Activated T-helper 2 cell treated with anti-CD3 and anti-CD28 coated beads, Interferon-gamma antibody, Interleukin-2, Interleukin-4, amounts not matched to agents 10 μg/mL and 5 μg/mL and 100 μg/mL, durations not matched to agents 14 hours and 24 hours and 36 hours (primary cell): ENCODE results near the gene PDIK1L. TPM values are rescaled to one million over a fixed set of nuclear protein-coding genes. Genes with fewer than 3 reads are reported as not detected.
"Not testable (repeated sequence)": the region's sequence is repeated elsewhere in the genome, so short reads cannot be mapped to it uniquely, and the experiment has no call there.

ENCODE experiments used
- DNase-seq: peaks from one replicate; pipeline ENCODE4 v3.0.0; 2021; ENCODE audit warnings: low spot score
- H3K27ac Mint-ChIP-seq: one replicate; pipeline ENCODE4 v1.8.0; 2021; ENCODE audit warnings: mixed read lengths
- H3K27me3 Mint-ChIP-seq: one replicate; pipeline ENCODE4 v1.8.0; 2021; ENCODE audit warnings: low read depth, mixed read lengths
- H3K36me3 Mint-ChIP-seq: one replicate; pipeline ENCODE4 v1.8.0; 2021; ENCODE audit warnings: low read depth, mixed read lengths
- H3K4me1 Mint-ChIP-seq: one replicate; pipeline ENCODE4 v1.8.0; 2021; ENCODE audit warnings: low read depth, mixed read lengths
- H3K4me3 Mint-ChIP-seq: one replicate; pipeline ENCODE4 v1.8.0; 2021; ENCODE audit warnings: low read depth, mild to moderate bottlenecking, moderate library complexity, mixed read lengths
- H3K9me3 Mint-ChIP-seq: one replicate; pipeline ENCODE4 v1.8.0; 2021; ENCODE audit warnings: mixed read lengths
- intact Hi-C: fragments of 100-400 bp; cut with micrococcal nuclease; formaldehyde crosslinking; loops from one replicate; pipeline ENCODE4 v1.15.1; 2023
- total RNA-seq: library from RNA; stranded (reverse); gene quantifications from 2 replicates; pipeline ENCODE4 v1.2.3, GENCODE V29; 2022

PDIK1L gene
- total RNA-seq, 1 donor from 2014 or later = 17.2 TPM

DNA sequence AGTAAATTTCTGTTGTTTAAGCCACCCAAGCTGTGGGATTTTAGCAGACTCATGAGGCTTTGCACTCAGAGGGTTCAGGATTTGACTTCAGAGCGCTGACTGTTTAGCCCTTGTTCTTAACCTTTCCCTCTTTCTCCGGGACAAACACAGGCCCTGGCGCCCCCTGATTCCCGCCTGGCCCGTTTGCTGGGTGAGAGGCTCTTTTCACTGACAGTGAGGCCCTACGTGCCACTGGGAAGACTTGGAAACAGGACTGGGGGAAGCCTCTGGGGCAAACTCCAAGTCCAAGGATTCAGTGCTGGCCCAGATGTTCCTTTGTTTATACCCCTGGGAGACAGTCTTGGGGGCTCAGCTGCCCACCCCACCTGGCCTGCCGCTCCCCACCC lies 32.5 kb upstream of the PDIK1L start:
- intact Hi-C loops = no loop called here
- H3K27me3 Mint-ChIP-seq = peaks cover 41% of the 10 kb centered on the region
- no peaks in the 10 kb centered on the region for H3K9me3 Mint-ChIP-seq
- no peak for DNase-seq
- H3K4me3 Mint-ChIP-seq = no peak overlapping the region
- no peaks in the 10 kb centered on the region for H3K36me3 Mint-ChIP-seq
- H3K4me1 Mint-ChIP-seq = peaks cover 11% of the 10 kb centered on the region
- no peak overlapping the region for H3K27ac Mint-ChIP-seq

- H3K27me3 Mint-ChIP-seq = peaks cover 44% of the 10 kb centered on the region
- no peak overlapping the region for H3K27ac Mint-ChIP-seq
- no peak for DNase-seq
- intact Hi-C loops = no loop called here
- no peak overlapping the region for H3K4me3 Mint-ChIP-seq
- H3K9me3 Mint-ChIP-seq = no peaks in the 10 kb centered on the region
- H3K4me1 Mint-ChIP-seq = peaks cover 11% of the 10 kb centered on the region
- no peaks in the 10 kb centered on the region for H3K36me3 Mint-ChIP-seq
Measured at GRCh38 chr1:26079960-26080814, 31.4 kb upstream of the PDIK1L start.

- Mint-ChIP-seq H3K9me3 (no peaks in the 10 kb centered on the region), H3K36me3 (no peaks in the 10 kb centered on the region), H3K27me3 (peaks cover 44% of the 10 kb centered on the region), H3K4me1 (peaks cover 3% of the 10 kb centered on the region), H3K4me3 (no peak overlapping the region), H3K27ac (no peak overlapping the region)
- DNase-seq = no peak
- intact Hi-C loops = no loop called here
Measured at GRCh38 chr1:26081267-26082019, 30.2 kb upstream of the PDIK1L start.

- Mint-ChIP-seq H3K27ac (no peak overlapping the region), H3K27me3 (peaks cover 42% of the 10 kb centered on the region), H3K4me1 (no peaks in the 10 kb centered on the region), H3K4me3 (no peak overlapping the region), H3K9me3 (no peaks in the 10 kb centered on the region), H3K36me3 (no peaks in the 10 kb centered on the region)
- intact Hi-C loops = no loop called here
- no peak for DNase-seq
Measured at GRCh38 chr1:26082020-26082350, 29.6 kb upstream of the PDIK1L start.

DNA sequence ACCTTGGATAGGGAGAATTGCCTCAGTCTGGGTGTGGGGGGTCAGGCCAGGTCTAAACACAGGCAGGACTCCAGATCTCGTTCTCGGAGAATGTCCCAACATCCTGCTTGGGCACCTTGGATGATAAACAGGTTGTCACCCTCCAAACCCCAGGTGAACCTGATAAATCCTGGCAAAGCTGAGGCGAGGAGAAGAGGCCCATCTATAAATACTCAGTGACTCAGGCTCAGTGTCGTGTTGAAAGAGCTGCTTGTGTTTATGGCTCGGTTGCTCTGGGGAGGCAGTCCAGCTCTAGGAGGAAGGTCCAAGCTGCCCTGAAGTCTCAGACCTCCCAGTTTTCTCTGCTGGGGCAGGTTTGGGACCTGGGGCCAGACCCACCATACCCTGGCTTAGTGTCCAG lies 28.4 kb upstream of the PDIK1L start:
- no peaks in the 10 kb centered on the region for H3K9me3 Mint-ChIP-seq
- no peak for DNase-seq
- no peak overlapping the region for H3K4me3 Mint-ChIP-seq
- H3K27ac Mint-ChIP-seq = no peak overlapping the region
- H3K27me3 Mint-ChIP-seq = peaks cover 35% of the 10 kb centered on the region
- intact Hi-C loops = no loop called here
- no peaks in the 10 kb centered on the region for H3K36me3 Mint-ChIP-seq
- no peaks in the 10 kb centered on the region for H3K4me1 Mint-ChIP-seq

- Mint-ChIP-seq H3K9me3 (no peaks in the 10 kb centered on the region), H3K4me3 (no peak overlapping the region), H3K4me1 (no peaks in the 10 kb centered on the region), H3K36me3 (no peaks in the 10 kb centered on the region), H3K27me3 (peaks cover 27% of the 10 kb centered on the region), H3K27ac (no peak overlapping the region)
- intact Hi-C loops = no loop called here
- no peak for DNase-seq
Measured at GRCh38 chr1:26084091-26084561, 27.5 kb upstream of the PDIK1L start.

- no peak for DNase-seq
- Mint-ChIP-seq H3K27me3 (peaks cover 26% of the 10 kb centered on the region), H3K9me3 (no peaks in the 10 kb centered on the region), H3K4me3 (no peak overlapping the region), H3K36me3 (no peaks in the 10 kb centered on the region), H3K27ac (no peak overlapping the region), H3K4me1 (no peaks in the 10 kb centered on the region)
- intact Hi-C loops = no loop called here
Measured at GRCh38 chr1:26084844-26085243, 26.8 kb upstream of the PDIK1L start.

DNA sequence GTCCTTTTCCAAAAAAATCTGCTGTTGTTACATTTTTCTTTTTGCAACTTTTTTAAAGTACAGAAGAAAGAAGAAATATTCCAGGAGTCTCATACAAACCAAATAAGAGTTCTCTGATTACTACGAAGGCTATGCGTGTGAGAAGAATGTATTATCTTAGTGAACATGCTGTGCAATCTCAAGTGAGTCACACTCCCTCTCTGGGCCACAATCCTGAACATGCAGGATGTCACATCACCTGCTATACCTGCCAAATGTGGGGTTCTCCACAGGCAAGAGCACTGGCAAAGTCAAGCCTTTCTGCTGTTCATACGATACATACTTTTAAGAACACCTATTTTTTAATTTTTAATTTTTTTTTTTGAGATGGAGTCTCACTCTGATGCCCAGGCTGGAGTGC lies 22.5 kb upstream of the PDIK1L start:
- Mint-ChIP-seq H3K4me3 (no peak overlapping the region), H3K4me1 (no peaks in the 10 kb centered on the region), H3K9me3 (no peaks in the 10 kb centered on the region), H3K27ac (no peak overlapping the region), H3K27me3 (peaks cover 40% of the 10 kb centered on the region), H3K36me3 (no peaks in the 10 kb centered on the region)
- intact Hi-C loops = no loop called here
- no peak for DNase-seq

- Mint-ChIP-seq H3K4me1 (no peaks in the 10 kb centered on the region), H3K27me3 (peaks cover 40% of the 10 kb centered on the region), H3K27ac (no peak overlapping the region), H3K4me3 (no peak overlapping the region), H3K36me3 (no peaks in the 10 kb centered on the region), H3K9me3 (no peaks in the 10 kb centered on the region)
- intact Hi-C loops = no loop called here
- DNase-seq = no peak
Measured at GRCh38 chr1:26090893-26091292, 20.7 kb upstream of the PDIK1L start.

DNA sequence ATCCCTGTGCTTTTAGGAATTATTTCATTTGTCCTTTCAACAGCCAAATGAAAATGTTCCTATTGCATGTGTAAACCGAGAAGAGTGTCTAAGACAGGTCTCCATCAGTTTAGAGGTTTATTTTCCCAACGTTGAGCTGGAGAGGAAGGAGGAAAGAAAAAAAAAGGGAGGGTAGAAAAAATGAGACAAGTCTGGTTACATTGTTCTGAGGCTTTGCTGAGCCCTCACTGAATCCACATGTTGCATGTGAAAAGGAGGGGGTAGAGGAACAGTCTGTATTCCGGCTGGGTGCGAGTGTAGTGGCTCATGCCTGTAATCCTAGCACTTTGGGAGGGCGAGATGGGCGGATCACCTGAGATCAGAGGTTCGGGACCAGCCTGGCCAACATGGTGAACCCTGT lies 19.2 kb upstream of the PDIK1L start:
- Mint-ChIP-seq H3K36me3 (no peaks in the 10 kb centered on the region), H3K9me3 (no peaks in the 10 kb centered on the region), H3K4me1 (peaks cover 6% of the 10 kb centered on the region), H3K27me3 (peaks cover 42% of the 10 kb centered on the region), H3K27ac (no peak overlapping the region), H3K4me3 (no peak overlapping the region)
- intact Hi-C loops = no loop called here
- DNase-seq = no peak

DNA sequence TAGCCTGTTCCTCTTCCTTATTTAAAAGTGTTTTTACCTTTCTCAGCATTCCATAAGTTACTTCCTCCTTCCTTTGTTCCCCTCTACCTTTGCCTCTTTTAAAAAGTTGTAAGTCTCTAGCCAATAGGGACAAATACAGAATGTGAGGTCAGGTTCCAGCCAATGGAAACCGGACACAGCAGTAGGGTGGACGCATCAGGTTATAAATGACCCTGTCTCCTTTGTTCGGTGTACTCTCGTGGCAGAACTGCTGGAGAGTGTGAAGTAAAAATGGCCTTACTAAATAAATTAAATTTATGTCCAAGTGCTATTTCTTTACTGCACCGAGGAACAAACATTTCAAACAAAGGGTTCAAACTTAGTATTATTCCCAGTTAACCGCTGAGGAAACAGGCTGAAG lies 18.1 kb upstream of the PDIK1L start:
- Mint-ChIP-seq H3K4me1 (peaks cover 13% of the 10 kb centered on the region), H3K27me3 (peaks cover 42% of the 10 kb centered on the region)
- H3K4me3 Mint-ChIP-seq, H3K36me3 Mint-ChIP-seq, intact Hi-C loops, DNase-seq, H3K27ac Mint-ChIP-seq, H3K9me3 Mint-ChIP-seq: not testable (repeated sequence)

DNA sequence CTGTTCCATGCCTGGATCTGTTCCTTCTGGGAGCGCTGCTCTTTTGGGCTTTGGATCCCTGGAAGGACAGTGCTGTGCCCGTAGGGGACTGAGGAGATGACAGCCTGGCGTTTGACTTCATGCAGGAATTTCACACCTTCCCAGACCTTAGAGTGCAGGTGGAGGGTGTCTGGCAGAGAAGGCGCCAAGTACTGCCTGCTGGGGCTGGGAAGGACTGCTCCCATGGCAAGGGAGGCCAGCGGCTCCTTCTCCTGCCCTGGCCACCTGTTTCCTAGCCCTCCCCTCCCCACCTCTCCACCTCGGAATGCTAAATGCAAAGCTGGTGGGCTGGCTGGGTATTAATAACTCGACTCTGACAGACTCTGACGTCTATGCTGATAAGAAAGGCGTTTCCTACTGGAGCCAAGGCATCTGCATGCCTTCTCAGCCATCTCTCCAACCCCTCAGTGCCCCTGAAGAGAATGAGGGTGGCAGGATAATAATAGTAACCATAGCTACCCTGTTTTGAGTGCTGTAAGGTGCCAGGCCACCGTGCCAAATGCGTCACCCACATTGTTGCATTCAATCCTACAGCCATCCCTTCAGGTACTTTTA lies 17.5 kb upstream of the PDIK1L start:
- peaks cover 13% of the 10 kb centered on the region for H3K4me1 Mint-ChIP-seq
- H3K27me3 Mint-ChIP-seq = peaks cover 42% of the 10 kb centered on the region
- H3K9me3 Mint-ChIP-seq = no peaks in the 10 kb centered on the region
- no peak overlapping the region for H3K27ac Mint-ChIP-seq
- DNase-seq = no peak
- intact Hi-C loops = no loop called here
- no peak overlapping the region for H3K4me3 Mint-ChIP-seq
- no peaks in the 10 kb centered on the region for H3K36me3 Mint-ChIP-seq
